BE2C (cell line): ENCODE data around the gene STXBP5.
A peak's percentile ranks its signal among the peaks of the same experiment; 100 is the strongest.

Experiments
- DNase-seq: peaks from one replicate; pipeline ENCODE4 v3.0.0-alpha.2; 2020
- H3K27me3 ChIP-seq: fragments of 250-450 bp; sonication (Bioruptor Pico); 2 replicates; pipeline ENCODE4 v1.5.1; 2020; ENCODE audit warnings: mild to moderate bottlenecking
- H3K36me3 ChIP-seq: fragments of 250-450 bp; sonication (Bioruptor Pico); 2 replicates; pipeline ENCODE4 v1.5.1; 2020; ENCODE audit warnings: mild to moderate bottlenecking
- H3K4me1 ChIP-seq: fragments of 250-450 bp; sonication (Bioruptor Pico); 2 replicates; pipeline ENCODE4 v1.5.1; 2020
- H3K4me3 ChIP-seq: 2 replicates; pipeline ENCODE4 v1.5.1; 2011; ENCODE audit warnings: low read depth, low read length
- H3K9me3 ChIP-seq: fragments of 250-450 bp; sonication (Bioruptor Pico); 2 replicates; pipeline ENCODE4 v1.5.1; 2020
- TF ChIP-seq, protein P1 (sequence below): IDR thresholded peaks from 2 replicates; pipeline ENCODE4 v1.5.1; 2012; ENCODE audit warnings: mild to moderate bottlenecking, low read depth, low read length

STXBP5 gene

DNA sequence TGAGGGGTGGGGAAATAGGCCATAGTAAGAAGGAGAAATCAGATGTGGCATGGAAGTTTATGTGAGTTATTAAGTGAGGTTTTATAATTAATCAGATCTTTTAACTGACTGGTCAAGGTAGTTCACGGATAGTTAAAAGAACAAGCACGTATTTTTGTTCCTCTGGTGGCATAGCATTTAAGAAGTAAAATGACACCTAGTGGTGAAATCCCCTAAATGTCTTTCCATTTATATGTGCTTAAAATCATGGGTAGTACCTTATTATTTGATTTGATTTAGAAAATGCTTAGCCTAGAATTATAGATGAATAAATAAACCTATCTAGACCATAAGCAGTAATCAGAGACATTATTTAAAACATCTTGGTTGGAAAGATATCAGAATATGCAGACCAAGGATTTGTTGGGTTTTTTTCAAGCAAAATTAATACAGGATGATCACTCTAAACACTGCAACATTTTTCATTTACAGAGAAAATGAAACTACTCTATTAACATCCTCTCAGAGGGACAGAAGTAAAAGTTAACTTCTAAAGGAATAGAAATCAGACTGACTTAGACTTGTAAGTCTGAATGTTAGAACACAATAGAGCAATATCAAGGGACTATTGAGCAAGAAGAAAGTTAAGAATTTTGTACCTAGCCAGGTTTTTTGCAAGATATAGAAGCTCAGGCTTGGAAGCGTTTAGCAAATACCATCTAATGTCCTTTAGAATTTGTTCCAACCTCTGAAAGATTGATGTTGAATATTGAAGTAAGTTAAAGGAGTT is 81.1 kb downstream of the STXBP5 start:
- Histone ChIP-seq H3K36me3 (peaks cover 47% of the 10 kb centered on the region), H3K4me1 (peaks cover 8% of the 10 kb centered on the region; the same call in 1 of the 2 replicates), H3K4me3 (no peak overlapping the region), H3K9me3 (no peaks in the 10 kb centered on the region), H3K27me3 (no peaks in the 10 kb centered on the region)
- TF ChIP-seq, protein P1, sequence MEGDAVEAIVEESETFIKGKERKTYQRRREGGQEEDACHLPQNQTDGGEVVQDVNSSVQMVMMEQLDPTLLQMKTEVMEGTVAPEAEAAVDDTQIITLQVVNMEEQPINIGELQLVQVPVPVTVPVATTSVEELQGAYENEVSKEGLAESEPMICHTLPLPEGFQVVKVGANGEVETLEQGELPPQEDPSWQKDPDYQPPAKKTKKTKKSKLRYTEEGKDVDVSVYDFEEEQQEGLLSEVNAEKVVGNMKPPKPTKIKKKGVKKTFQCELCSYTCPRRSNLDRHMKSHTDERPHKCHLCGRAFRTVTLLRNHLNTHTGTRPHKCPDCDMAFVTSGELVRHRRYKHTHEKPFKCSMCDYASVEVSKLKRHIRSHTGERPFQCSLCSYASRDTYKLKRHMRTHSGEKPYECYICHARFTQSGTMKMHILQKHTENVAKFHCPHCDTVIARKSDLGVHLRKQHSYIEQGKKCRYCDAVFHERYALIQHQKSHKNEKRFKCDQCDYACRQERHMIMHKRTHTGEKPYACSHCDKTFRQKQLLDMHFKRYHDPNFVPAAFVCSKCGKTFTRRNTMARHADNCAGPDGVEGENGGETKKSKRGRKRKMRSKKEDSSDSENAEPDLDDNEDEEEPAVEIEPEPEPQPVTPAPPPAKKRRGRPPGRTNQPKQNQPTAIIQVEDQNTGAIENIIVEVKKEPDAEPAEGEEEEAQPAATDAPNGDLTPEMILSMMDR, result peak; percentile 52
- no peak for DNase-seq

DNA sequence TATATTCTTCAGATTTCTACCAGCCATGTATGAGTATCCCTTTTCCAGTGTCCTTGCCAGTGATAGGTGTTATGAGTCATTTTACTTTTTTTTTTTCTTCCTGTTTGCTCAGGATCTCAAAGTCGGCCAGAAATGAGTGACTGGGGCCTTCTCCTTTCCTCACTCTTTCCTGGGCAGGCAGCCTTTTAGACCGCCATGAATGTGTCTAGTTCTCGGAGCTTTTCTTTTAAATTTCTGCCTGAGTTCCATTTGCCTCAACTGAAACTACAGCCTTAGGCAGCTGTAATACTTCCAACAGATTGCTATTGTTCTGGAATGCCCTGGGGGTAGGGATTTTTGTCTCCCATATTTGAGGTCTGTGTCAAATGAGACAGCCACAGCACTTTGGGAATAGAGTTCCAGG is 83.7 kb downstream of the STXBP5 start:
- Histone ChIP-seq H3K9me3 (no peaks in the 10 kb centered on the region), H3K4me3 (no peak overlapping the region), H3K4me1 (peaks cover 8% of the 10 kb centered on the region; the same call in 1 of the 2 replicates), H3K36me3 (peaks cover 30% of the 10 kb centered on the region), H3K27me3 (no peaks in the 10 kb centered on the region)
- TF ChIP-seq, protein P1, result no peak
- no peak for DNase-seq

- Histone ChIP-seq H3K27me3 (no peaks in the 10 kb centered on the region), H3K9me3 (no peaks in the 10 kb centered on the region), H3K4me3 (no peak overlapping the region), H3K36me3 (peaks cover 49% of the 10 kb centered on the region), H3K4me1 (no peaks in the 10 kb centered on the region)
- DNase-seq, result no peak
- TF ChIP-seq, protein P1, result no peak
Observed at GRCh38 chr6:147297124-147297523, 92.9 kb downstream of the STXBP5 start.

GRCh38 chr6:147297663-147298316 is 93.6 kb downstream of the STXBP5 start:
- Histone ChIP-seq H3K9me3 (no peaks in the 10 kb centered on the region), H3K4me1 (no peaks in the 10 kb centered on the region), H3K27me3 (no peaks in the 10 kb centered on the region), H3K36me3 (peaks cover 52% of the 10 kb centered on the region), H3K4me3 (no peak overlapping the region)
- no peak for DNase-seq
- TF ChIP-seq, protein P1, result no peak

GRCh38 chr6:147298461-147298860 is 94.2 kb downstream of the STXBP5 start:
- Histone ChIP-seq H3K4me1 (no peaks in the 10 kb centered on the region), H3K4me3 (no peak overlapping the region), H3K36me3 (peaks cover 50% of the 10 kb centered on the region), H3K9me3 (no peaks in the 10 kb centered on the region), H3K27me3 (no peaks in the 10 kb centered on the region)
- DNase-seq, result no peak
- TF ChIP-seq, protein P1, result no peak

DNA sequence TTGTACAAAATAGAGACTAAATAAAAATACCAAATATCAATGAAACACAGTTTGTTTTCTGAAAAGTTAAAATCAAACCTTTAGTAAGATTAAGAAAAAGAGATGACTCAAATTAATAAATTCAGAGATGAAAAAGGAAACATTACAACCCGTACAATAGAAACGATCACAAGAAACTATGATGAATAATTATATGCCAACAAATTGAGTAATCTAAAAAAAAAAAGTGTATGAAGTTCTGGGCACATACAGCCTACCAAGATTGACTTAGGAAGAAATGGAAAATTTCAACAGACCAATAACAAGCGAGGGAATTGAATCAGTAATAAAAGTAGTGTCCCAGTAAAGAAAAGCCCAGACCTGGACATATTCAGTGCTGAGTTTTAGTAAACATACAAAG is 94.8 kb downstream of the STXBP5 start:
- H3K9me3 ChIP-seq, result no peaks in the 10 kb centered on the region
- H3K27me3 ChIP-seq, result no peaks in the 10 kb centered on the region
- DNase-seq, result no peak
- H3K4me1 ChIP-seq, result no peaks in the 10 kb centered on the region
- H3K4me3 ChIP-seq, result no peak overlapping the region
- TF ChIP-seq, protein P1, result no peak
- H3K36me3 ChIP-seq, result peaks cover 53% of the 10 kb centered on the region
